Occipital lobe (tissue), 2 donors: ENCODE measurements around the gene EIF3J. TPM values are rescaled to one million over a fixed set of nuclear protein-coding genes. Genes with fewer than 3 reads are reported as not detected.
"Not testable (repeated sequence)": the region's sequence is repeated elsewhere in the genome, so short reads cannot be mapped to it uniquely, and the experiment has no call there.

Experiments
- DNase-seq: peaks from one replicate; lab custom pipeline; 2025; lab: John Stamatoyannopoulos, UW
- total RNA-seq: library from RNA; depleted of rRNA; stranded (reverse); fragments of >200 nt; gene quantifications from one replicate; pipeline ENCODE4 v1.2.3, GENCODE V29; 2014

EIF3J gene
- total RNA-seq, result 63.0 TPM

- DNase-seq, result peak; percentile 92
Observed at GRCh38 chr15:44536962-44537734, at the start of gene EIF3J. Gene EIF3J (plus strand): TSS chr15:44537147. CDS start chr15:44537195, 48 bp downstream.

DNA sequence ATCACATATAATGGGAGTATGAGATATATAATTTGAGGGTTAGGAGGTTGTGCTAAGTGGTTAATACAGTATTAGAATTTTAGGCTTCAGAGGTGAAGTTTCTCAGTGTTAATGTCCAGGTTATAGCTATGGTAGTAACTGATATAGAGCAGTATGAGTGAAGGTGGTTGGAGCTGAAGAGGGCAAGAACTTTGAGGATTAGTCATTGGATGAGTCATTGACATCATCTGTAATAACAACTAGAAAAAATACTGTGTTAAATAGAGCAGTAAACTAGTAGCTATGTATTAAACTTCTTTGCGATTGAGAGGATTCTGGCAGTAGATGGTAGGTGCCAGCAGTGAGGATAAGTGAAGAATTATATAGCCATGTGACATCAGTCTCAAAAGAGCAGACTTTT, 47.5 kb upstream of the EIF3J start:
- no peak for DNase-seq

- DNase-seq, result no peak
Observed at GRCh38 chr15:44490622-44491021, 46.3 kb upstream of the EIF3J start.

- DNase-seq, result no peak
Observed at GRCh38 chr15:44492040-44492439, 44.9 kb upstream of the EIF3J start.

GRCh38 chr15:44492672-44493071, 44.3 kb upstream of the EIF3J start:
- DNase-seq, result no peak

DNA sequence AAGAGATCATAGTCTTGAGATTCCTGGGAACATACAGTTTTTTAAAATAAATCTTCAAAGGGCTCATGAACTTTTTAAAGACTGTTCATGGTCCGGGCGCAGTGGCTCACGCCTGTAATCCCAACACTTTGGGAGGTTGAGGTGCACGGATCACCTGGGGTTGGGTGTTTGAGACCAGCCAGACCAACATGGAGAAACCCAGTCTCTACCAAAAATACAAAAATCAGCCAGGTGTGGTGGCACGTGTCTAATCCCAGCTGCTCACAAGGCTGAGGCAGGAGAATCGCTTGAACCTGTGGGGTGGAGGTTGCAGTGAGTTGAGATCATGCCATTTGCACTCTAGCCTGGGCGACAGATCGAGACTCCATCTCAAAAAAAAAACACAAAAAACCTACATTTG, 41.4 kb upstream of the EIF3J start:
- DNase-seq, result no peak

DNA sequence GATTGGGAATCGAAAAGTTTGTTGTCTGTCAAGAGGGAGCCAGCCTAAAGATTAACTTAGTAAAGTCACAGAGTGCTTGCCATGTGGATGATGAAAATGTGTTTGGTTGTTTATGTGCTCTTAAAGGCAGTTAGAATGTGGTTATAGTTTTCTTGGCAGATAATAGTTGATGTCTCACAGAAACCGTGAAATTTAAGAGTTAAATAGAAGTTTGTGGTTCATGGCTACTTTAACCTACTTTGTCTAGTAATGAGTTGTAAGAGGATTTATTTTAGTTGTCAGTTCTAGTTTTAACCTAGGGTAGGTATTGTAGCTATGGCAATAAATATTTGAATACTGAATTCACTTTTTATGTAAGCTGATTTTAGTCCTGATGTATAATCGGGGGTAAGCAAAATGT, 36.4 kb upstream of the EIF3J start:
- DNase-seq, result no peak

DNA sequence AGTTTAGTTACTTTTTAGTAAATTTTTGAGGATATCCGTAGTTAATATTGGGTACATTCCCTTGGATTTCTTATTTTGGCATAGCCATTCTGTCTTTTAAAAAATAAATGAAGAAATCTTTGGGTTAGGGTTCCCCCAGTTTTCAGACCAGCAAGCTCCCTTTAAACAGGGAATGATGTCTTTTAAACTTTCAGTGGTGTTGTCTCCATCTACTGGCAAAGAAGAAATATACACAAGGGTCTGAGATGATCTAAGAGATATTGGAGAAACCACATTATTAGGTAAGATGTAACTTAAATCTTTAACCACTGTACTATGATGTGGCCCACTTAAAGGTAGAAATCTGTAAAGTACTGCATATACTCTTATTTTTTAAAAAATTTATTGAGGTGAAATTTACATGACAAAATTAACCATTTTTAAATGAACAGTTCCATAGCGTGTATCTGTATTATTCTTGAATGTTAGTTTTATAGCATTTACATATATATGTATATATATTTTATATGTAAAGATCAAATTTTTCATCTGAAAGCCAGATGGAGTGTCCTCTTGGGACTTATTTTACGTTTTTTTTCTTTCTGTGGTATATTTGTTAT, 35.1 kb upstream of the EIF3J start:
- no peak for DNase-seq

DNA sequence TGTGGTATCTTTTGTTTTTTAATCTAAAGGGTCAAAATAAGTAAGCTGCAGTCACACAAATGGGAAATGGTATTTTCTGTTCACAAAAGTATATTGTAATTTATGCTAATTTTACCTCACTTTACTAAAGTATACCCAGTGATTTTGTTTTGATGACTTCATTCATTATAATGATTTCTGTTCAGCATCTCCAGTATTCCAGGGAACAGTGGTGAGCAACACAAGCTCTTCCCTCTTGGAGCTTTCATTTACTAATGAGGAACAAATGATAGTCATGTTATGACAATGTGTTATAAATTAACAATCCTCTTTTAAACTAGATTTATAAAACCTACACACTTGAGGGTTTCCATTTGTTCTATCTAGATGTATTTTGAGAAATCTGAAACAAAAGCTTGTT, 20.5 kb upstream of the EIF3J start:
- no peak for DNase-seq

DNA sequence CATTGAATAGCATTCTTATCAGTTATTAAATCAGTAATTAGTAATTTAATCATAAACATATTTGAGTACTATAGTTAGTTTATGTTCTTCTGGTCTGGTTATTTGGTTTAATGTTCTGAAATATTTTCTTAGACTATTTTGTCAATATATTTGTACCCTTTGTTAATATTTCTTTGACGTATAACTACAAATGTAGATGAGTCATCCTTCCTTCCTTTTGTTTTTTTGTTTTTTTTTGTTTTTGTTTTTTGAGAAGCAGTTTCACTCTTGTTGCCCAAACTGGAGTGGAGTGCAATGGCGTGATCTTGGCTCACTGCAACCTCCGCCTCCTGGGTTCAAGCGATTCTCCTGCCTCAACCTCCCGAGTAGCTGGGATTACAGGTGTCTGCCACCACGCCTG, 17.4 kb upstream of the EIF3J start:
- no peak for DNase-seq

DNA sequence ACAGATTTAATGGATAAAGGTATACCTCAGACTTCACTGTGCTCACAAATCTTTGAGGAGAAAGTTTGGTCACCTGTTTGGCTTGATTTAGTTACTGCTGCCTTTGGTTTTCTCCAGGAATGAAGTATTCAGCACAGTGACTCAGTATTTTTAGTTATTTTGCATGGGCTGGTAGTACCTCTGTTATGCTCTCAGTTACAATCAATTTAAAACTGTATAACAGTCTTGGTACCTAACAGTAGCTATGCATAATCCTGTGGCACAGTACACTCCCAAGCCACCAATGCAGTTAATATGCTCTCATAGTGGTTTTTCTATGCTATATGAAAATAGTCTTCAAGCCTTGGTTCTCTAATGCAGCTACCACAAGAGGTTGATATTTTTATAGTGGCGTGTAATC, 11.9 kb upstream of the EIF3J start:
- DNase-seq, result no peak

DNA sequence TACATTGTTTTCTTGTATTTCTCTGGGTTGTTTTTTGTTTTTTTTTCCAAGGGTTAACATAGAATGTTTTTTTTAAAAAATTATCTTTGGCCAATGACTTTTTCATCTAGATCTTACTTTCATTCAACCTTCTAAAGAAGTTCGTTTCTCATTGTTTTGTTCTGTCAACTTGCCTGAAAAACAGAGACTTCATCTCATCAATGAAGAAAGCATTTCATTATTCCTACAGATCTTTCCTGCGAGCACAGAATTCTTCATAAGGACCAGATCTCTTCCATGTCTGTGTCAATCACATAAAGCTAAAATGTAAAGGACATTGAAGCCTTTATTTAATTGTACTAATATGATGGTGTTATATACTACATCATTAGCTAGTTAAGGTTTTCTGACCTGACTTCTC, 9.7 kb upstream of the EIF3J start:
- no peak for DNase-seq

GRCh38 chr15:44529864-44530604, 6.9 kb upstream of the EIF3J start:
- DNase-seq, result no peak

GRCh38 chr15:44530653-44531052, 6.3 kb upstream of the EIF3J start:
- DNase-seq, result no peak

DNA sequence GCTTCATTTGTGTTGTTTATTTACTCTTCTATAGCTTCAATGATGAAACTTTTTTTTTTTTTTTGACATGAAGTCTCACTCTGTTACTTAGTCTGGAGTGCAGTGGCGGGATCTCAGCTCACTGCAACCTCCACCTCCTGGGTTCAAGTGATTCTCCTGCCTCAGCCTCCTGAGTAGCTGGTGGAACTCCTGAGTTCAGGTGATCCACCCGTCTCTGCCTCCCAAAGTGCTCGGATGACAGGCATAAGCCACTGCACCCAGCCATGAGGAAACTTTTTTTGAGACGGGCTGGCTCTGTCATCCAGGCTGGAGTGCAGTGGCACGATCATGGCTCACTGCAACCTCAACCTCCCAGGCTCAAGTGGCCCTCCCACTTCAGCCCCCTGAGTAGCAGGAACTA, 4.7 kb upstream of the EIF3J start:
- not testable (repeated sequence) for DNase-seq

GRCh38 chr15:44532689-44533088, 4.3 kb upstream of the EIF3J start:
- no peak for DNase-seq

- no peak for DNase-seq
Observed at GRCh38 chr15:44535092-44535491, 1.9 kb upstream of the EIF3J start.

- no peak for DNase-seq
Observed at GRCh38 chr15:44535523-44536301, 1.2 kb upstream of the EIF3J start.

- peak; percentile 92 for DNase-seq
Observed at GRCh38 chr15:44536302-44536961, 515 bp upstream of the EIF3J start.

- no peak for DNase-seq
Observed at GRCh38 chr15:44537735-44538240, 841 bp downstream of the EIF3J start.
